Hepatocyte (in vitro differentiated cells): Measurements from ENCODE around the gene CAST. TPM values are rescaled to one million over a fixed set of nuclear protein-coding genes. Genes with fewer than 3 reads are reported as not detected.

Source experiments
- DNase-seq: peaks from one replicate; pipeline ENCODE4 v3.0.0-alpha.2; 2016; ENCODE audit warnings: low spot score
- H2AFZ ChIP-seq: fragments of 200-600 bp; sonication (generic); 2 replicates; pipeline ENCODE4 v1.6.0; 2016; ENCODE audit warnings: antibody characterized with exemption, mild to moderate bottlenecking
- H3K27ac ChIP-seq: fragments of 200-600 bp; sonication (generic); 2 replicates; pipeline ENCODE4 v1.5.1; 2016; ENCODE audit warnings: mild to moderate bottlenecking
- H3K27me3 ChIP-seq: fragments of 200-600 bp; sonication (generic); 2 replicates; pipeline ENCODE4 v1.6.1; 2016
- H3K36me3 ChIP-seq: fragments of 200-600 bp; sonication (generic); replicated peaks from 2 replicates; pipeline ENCODE4 v1.5.1; 2016; ENCODE audit warnings: low read depth; ENCODE audit not compliant: insufficient read depth
- H3K4me1 ChIP-seq: fragments of 200-600 bp; sonication (generic); 2 replicates; pipeline ENCODE4 v1.5.1; 2016; ENCODE audit warnings: mild to moderate bottlenecking, moderate library complexity; ENCODE audit not compliant: insufficient read depth
- H3K4me2 ChIP-seq: fragments of 200-600 bp; sonication (generic); 2 replicates; pipeline ENCODE4 v1.6.0; 2016
- H3K4me3 ChIP-seq: fragments of 200-600 bp; sonication (generic); 2 replicates; pipeline ENCODE4 v1.5.1; 2016; ENCODE audit warnings: mild to moderate bottlenecking
- H3K79me2 ChIP-seq: fragments of 200-600 bp; sonication (generic); 2 replicates; pipeline ENCODE4 v1.6.0; 2017; ENCODE audit warnings: mild to moderate bottlenecking
- H3K9me2 ChIP-seq: fragments of 200-600 bp; sonication (generic); replicated peaks from 2 replicates; pipeline ENCODE4 v1.6.0; 2017; ENCODE audit warnings: mild to moderate bottlenecking; ENCODE audit not compliant: insufficient read depth
- H3K9me3 ChIP-seq: fragments of 200-600 bp; sonication (generic); 2 replicates; pipeline ENCODE4 v1.5.1; 2016; ENCODE audit warnings: low read depth, mild to moderate bottlenecking
- H4K20me1 ChIP-seq: fragments of 200-600 bp; sonication (generic); 2 replicates; pipeline ENCODE4 v1.6.0; 2016; ENCODE audit warnings: mild to moderate bottlenecking; ENCODE audit not compliant: insufficient read depth, poor library complexity, severe bottlenecking
- CTCF ChIP-seq: fragments of 200-600 bp; sonication (generic); IDR thresholded peaks from 2 replicates; pipeline ENCODE4 v1.5.1; 2016; ENCODE audit warnings: antibody characterized with exemption, mild to moderate bottlenecking; ENCODE audit not compliant: poor library complexity
- EZH2 ChIP-seq: fragments of 200-600 bp; sonication (generic); IDR thresholded peaks from 2 replicates; pipeline ENCODE4 v1.6.1; 2016; ENCODE audit warnings: antibody characterized with exemption, mild to moderate bottlenecking, borderline replicate concordance
- EZH2phosphoT487 ChIP-seq: fragments of 200-600 bp; sonication (generic); IDR thresholded peaks from one replicate; pipeline ENCODE4 v1.6.1; 2018; ENCODE audit warnings: antibody characterized with exemption, mild to moderate bottlenecking, low read depth, moderate library complexity; ENCODE audit not compliant: unreplicated experiment, severe bottlenecking
- WGBS: methylation state at CpG from one replicate; pipeline ENCODE4 v1.1.6; 2016; ENCODE audit warnings: low lambda C conversion rate; ENCODE audit errors: missing lambda C conversion rate; 5-methylcytosine and 5-hydroxymethylcytosine counted together
- polyA plus RNA-seq: library from polyadenylated mRNA; unstranded; fragments of >200 nt; fragmentation: Nextera tagmentation; extraction: Ambion mirVana; gene quantifications from 2 replicates; pipeline ENCODE4 v1.2.1, GENCODE V29; 2016
- total RNA-seq: library from RNA; depleted of rRNA; stranded (reverse); fragments of >200 nt; gene quantifications from 2 replicates; pipeline ENCODE4 v1.2.3, GENCODE V29; 2014

The CAST gene
- total and polyA plus RNA-seq, 2 experiments from 2014 or later, result 140 to 177 TPM

- H3K79me2 ChIP-seq, result no peaks in the 10 kb centered on the region
- no peaks in the 10 kb centered on the region for H4K20me1 ChIP-seq
- H3K9me2 ChIP-seq, result no peaks in the 10 kb centered on the region
- H3K27me3 ChIP-seq, result no peaks in the 10 kb centered on the region
- H3K27ac ChIP-seq, result peak overlapping the region; percentile 66
- no peak overlapping the region for H3K4me2 ChIP-seq
- H2AFZ ChIP-seq, result no peak overlapping the region
- peaks cover 20% of the 10 kb centered on the region for H3K4me1 ChIP-seq
- no peaks in the 10 kb centered on the region for H3K9me3 ChIP-seq
- WGBS, result 45% methylated on average over 3 of the region's 3 CpGs
- TF ChIP-seq CTCF (no peak), EZH2phosphoT487 (no peak), EZH2 (no peak)
- DNase-seq, result no peak
- H3K4me3 ChIP-seq, result no peak overlapping the region
- no peaks in the 10 kb centered on the region for H3K36me3 ChIP-seq
These were observed 21.5 kb upstream of the CAST start for GRCh38 chr5:96640696-96641095.

GRCh38 chr5:96641368-96642280 is 20.6 kb upstream of the CAST start:
- no peak overlapping the region for H2AFZ ChIP-seq
- peak overlapping the region; percentile 20 for H3K4me2 ChIP-seq
- no peaks in the 10 kb centered on the region for H4K20me1 ChIP-seq
- H3K9me3 ChIP-seq, result no peaks in the 10 kb centered on the region
- TF ChIP-seq CTCF (no peak), EZH2phosphoT487 (no peak), EZH2 (no peak)
- DNase-seq, result no peak
- peaks cover 20% of the 10 kb centered on the region for H3K4me1 ChIP-seq
- no peak overlapping the region for H3K4me3 ChIP-seq
- WGBS, result 53% methylated on average over 5 of the region's 5 CpGs
- H3K36me3 ChIP-seq, result no peaks in the 10 kb centered on the region
- no peaks in the 10 kb centered on the region for H3K79me2 ChIP-seq
- no peaks in the 10 kb centered on the region for H3K27me3 ChIP-seq
- peak overlapping the region; percentile 66 for H3K27ac ChIP-seq
- no peaks in the 10 kb centered on the region for H3K9me2 ChIP-seq

GRCh38 chr5:96642281-96642640 is 19.9 kb upstream of the CAST start:
- no peak overlapping the region for H3K4me3 ChIP-seq
- H2AFZ ChIP-seq, result no peak overlapping the region
- H3K4me2 ChIP-seq, result peak overlapping the region; percentile 20
- H4K20me1 ChIP-seq, result no peaks in the 10 kb centered on the region
- H3K9me3 ChIP-seq, result no peaks in the 10 kb centered on the region
- no peaks in the 10 kb centered on the region for H3K27me3 ChIP-seq
- H3K9me2 ChIP-seq, result no peaks in the 10 kb centered on the region
- DNase-seq, result no peak
- TF ChIP-seq EZH2phosphoT487, result no peak
- peaks cover 20% of the 10 kb centered on the region for H3K4me1 ChIP-seq
- 43% methylated on average over 2 of the region's 2 CpGs for WGBS
- peak overlapping the region; percentile 66 for H3K27ac ChIP-seq
- no peaks in the 10 kb centered on the region for H3K36me3 ChIP-seq
- H3K79me2 ChIP-seq, result no peaks in the 10 kb centered on the region

GRCh38 chr5:96645091-96645490 is 17.1 kb upstream of the CAST start:
- no peak for DNase-seq
- no peak for TF ChIP-seq EZH2
- no peaks in the 10 kb centered on the region for H3K9me2 ChIP-seq
- H3K4me1 ChIP-seq, result peaks cover 27% of the 10 kb centered on the region
- no peak overlapping the region for H2AFZ ChIP-seq
- H3K27ac ChIP-seq, result peak overlapping the region; percentile 48
- H3K4me3 ChIP-seq, result no peak overlapping the region
- WGBS, result 78% methylated on average over 7 of the region's 7 CpGs
- no peaks in the 10 kb centered on the region for H3K36me3 ChIP-seq
- H3K27me3 ChIP-seq, result no peaks in the 10 kb centered on the region
- no peaks in the 10 kb centered on the region for H3K9me3 ChIP-seq
- no peak overlapping the region for H3K4me2 ChIP-seq
- H3K79me2 ChIP-seq, result no peaks in the 10 kb centered on the region
- H4K20me1 ChIP-seq, result no peaks in the 10 kb centered on the region
